HG02588 (cell line): ENCODE results near the gene MAP3K13.

Experiments
- ATAC-seq: cut with Tn5 transposase; IDR thresholded peaks from one replicate; pipeline ENCODE4 v1.9.1; 2021; ENCODE audit warnings: mild to moderate bottlenecking, moderate library complexity; ENCODE audit not compliant: unreplicated experiment

The MAP3K13 gene

DNA sequence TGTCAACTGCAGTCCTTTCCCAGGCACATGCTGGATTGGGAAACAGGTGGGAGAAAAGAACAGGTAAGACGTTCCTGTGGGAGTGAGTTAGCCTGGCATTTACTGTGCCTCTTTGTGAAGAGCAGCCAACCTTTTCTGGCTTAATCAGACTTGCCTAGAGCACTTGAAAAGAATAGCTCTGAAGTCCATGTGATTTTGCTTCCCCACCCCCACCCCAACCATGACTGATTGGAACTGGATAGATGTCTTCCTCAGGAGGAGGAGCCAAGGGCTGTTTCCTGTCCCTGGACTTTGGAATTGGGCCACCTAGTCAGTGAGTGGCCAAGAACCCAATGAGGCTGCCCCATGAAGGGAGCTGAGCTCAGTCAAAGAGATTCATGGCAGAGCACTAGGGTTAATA is 140.6 kb downstream of the MAP3K13 start:
- no peak for ATAC-seq

DNA sequence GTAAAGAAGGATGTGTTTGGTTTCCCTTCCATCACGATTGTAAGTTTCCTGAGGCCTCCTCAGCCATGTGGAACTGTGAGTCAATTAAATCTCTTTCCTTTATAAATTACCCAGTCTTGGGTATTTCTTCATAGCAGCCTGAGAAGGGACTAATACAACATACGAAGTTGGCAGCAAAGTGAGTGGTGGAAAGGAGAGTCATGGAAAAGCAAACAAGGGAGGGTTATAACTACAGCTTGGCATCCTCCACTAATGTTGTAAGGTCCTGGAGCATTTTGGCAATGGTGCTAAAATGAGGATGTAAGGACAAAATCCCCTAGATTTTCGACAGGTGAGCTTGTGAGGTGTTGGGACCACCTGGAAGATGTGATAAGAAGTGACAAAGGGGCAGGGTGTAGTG is 141.7 kb downstream of the MAP3K13 start:
- ATAC-seq, result no peak

- no peak for ATAC-seq
These were observed 144.9 kb downstream of the MAP3K13 start for GRCh38 chr3:185507883-185508282.

DNA sequence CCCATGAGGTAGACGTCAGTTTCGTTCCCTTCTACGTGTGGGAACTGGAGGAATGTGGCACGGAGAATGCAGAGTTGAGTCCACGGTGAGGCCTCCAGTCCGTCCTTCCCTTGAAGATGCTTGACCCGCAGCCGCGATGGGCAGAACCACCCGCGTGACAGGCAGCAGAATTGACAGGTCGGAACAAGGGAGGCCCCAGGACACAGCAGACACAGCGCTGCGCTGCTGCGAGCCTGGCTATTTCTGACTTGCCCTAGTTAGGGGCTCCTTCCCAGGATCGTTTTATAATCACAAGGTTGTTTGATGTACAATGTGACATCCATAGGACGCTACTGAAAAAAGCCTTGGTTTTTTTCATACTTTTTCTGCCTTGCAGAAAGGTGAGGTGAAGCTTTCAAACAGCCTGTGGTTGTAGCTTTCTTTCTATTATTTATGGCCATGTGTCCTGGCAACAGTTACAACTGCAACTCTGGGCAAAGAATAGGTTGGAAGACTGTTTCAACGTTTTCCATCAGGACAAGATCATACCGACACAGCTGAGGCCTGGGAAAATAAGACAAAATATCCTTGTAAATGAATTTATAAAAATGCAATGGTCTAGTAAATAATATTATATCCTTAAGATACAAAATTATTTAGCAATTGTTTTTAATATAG is 145.5 kb downstream of the MAP3K13 start:
- ATAC-seq, result no peak

GRCh38 chr3:185511711-185512110 is 148.8 kb downstream of the MAP3K13 start:
- no peak for ATAC-seq

- no peak for ATAC-seq
These were observed 154.6 kb downstream of the MAP3K13 start for GRCh38 chr3:185517387-185518130.

DNA sequence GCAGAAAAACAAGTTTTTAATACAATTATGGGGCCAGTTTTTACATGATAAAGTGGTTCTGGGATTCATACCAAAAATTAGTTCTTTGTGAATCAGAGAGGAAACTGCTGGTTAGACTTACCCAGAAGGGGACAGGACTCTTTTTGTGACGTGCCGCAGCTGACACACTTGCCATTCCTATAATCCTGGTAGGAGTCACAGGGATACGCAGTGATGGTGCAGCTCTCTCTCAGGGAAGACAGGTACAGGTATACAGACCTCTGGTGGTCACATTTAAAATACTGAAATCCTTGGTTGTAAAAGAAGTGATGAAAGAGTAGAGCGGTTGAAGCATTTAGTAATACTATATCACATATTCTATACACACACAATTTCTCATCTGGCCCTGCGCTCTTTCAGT is 156.1 kb downstream of the MAP3K13 start:
- no peak for ATAC-seq

DNA sequence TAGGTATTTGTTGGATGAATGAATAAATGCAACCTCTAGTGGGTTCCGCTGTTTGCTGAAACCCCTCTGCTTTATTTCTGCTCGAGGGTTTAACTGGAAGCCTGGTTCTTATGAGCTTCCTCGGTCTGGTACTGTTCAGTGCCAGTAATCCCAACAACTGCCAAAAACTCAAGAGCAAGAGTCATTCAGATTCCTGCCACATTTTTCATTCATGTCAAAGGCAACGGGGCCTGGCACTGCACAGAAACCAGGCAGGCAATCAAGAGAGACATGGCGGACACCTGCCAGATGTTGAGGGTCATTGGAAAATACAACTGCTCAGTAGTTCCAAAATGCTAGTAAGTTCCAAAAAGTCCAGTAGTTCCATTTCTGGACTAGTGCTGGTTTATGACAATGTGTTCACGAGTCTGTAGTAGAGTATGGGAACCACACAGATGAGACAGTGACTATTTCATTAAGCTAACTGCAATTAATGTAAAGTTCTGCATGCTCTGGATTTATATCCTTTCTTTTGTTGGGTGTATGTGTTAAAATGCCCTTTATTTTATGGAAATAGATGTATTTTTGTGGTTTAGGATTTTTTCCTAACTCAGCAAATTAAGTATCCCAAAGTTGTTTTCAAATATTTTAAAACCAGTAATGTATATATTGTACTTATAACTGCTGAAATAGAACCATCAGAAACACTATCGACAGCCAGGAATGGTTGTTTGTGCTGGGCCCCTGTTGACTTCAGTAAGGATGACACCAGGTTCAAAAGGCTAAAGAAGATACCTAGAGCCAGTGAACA is 158.6 kb downstream of the MAP3K13 start:
- ATAC-seq, result no peak

DNA sequence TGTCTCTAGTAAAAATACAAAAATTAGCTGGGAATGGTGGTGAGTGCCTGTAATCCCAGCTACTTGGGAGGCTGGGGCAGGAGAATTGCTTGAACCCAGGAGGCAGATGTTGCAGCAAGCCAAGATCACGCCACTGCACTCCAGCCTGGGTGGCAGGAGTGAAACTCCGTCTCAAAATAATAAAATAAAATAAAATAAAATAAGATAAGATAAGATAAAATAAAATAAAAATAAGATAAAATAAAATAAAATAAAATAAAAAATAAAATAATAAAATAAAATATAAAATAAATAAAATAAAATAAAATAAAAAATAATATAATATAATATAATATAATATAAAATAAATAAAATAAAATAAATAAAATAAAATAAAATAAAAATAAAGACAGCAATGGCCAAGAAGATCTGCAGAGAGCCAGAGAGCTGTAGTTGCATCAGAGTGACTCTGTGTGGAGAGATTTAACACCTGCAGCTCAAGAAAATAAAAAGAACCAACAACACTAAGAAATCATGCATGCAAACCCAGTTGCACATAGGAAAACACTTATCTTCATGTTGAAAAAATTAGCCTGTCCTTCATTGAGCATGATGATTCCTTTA is 163.5 kb downstream of the MAP3K13 start:
- no peak for ATAC-seq

DNA sequence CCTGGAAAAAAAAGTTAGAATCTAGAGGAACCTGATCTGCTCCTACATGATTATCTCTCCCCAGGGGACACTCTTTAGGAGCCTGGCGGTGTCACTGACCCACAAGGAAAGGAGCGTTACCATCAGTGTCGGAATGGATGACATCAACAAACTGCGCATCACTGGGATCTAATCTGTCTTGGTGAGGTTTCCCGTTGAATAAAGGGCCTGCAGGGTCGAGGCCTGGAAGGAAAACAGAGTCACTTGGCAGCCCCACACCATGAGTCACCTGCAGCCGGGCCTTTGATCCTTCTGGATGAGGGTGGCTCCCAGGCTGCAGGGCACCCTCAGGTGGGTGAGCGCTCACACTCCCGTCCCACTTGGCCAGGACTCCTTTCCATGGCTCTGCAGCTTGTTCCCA is 164.4 kb downstream of the MAP3K13 start:
- ATAC-seq, result no peak

- ATAC-seq, result no peak
These were observed 165.6 kb downstream of the MAP3K13 start for GRCh38 chr3:185528532-185528931.

- ATAC-seq, result no peak
These were observed 167.9 kb downstream of the MAP3K13 start for GRCh38 chr3:185530856-185531255.

DNA sequence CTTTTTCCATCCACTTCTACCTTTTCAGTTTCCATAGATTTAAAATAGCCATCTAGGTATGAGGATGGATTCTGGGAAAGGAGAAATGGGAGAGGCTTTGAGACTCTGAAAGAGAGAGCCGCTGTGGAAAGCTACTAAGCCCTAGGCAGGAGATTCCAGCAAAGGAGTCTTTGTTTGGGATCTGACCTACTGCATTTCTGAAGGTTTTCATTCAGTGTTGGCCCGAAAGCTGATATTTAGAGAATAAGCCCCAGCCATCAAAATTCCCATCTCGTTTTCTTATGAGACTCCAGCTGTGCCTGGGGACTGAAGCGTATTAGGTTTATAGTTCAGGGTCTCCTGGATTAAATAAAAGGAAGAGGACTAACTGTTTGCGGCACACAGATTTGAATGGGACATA is 170.0 kb downstream of the MAP3K13 start:
- no peak for ATAC-seq

GRCh38 chr3:185534511-185534910 is 171.6 kb downstream of the MAP3K13 start:
- no peak for ATAC-seq

DNA sequence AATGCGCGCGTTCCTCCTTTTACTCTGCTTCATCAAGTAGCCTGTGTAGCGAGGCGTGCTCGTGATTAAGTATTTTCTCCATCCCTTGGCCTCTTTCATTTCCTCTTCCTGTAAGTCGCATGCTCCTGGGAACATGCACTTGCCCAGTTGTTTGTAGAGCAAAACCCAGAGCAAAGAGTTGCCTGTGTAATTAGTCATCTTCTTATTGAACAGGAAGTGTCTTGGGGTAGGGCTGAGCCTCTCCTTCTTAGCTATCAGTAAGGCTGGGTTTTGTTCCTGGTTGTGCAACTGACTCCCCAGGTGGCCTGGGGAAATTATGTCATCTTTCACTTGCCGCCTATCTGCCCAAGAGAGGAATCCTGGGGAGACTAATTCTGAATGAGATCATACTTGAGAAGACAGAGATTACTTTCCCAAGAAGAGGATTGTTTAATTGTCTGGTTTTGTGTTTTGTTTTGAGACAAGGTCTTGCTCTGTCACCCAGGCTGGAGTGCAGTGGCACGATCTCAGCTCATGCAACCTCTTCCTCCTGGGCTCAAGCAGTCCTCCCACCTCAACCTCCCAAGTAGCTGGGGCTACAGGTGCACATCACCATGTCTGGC is 174.5 kb downstream of the MAP3K13 start:
- peak; percentile 98 for ATAC-seq
